Activated naive CD4-positive, alpha-beta T cell treated with anti-CD3 and anti-CD28 coated beads, Interleukin-2, amount 50 U/mL, for 16 hours (primary cell): Measurements from ENCODE around the gene B4GALT1.
"Not testable (repeated sequence)": the region's sequence is repeated elsewhere in the genome, so short reads cannot be mapped to it uniquely, and the experiment has no call there.

Experiments used
- DNase-seq: peaks from one replicate; pipeline ENCODE4 v3.0.0-alpha.2; 2020

B4GALT1 gene

GRCh38 chr9:33101104-33101951, 65.8 kb downstream of the B4GALT1 start:
- no peak for DNase-seq

- DNase-seq: no peak
These were observed 67.4 kb downstream of the B4GALT1 start for GRCh38 chr9:33099754-33100153.

- no peak for DNase-seq
These were observed 69.9 kb downstream of the B4GALT1 start for GRCh38 chr9:33097192-33097591.

- DNase-seq: no peak
These were observed 74.5 kb downstream of the B4GALT1 start for GRCh38 chr9:33092634-33093033.

GRCh38 chr9:33085672-33086071, 81.5 kb downstream of the B4GALT1 start:
- not testable (repeated sequence) for DNase-seq

DNA sequence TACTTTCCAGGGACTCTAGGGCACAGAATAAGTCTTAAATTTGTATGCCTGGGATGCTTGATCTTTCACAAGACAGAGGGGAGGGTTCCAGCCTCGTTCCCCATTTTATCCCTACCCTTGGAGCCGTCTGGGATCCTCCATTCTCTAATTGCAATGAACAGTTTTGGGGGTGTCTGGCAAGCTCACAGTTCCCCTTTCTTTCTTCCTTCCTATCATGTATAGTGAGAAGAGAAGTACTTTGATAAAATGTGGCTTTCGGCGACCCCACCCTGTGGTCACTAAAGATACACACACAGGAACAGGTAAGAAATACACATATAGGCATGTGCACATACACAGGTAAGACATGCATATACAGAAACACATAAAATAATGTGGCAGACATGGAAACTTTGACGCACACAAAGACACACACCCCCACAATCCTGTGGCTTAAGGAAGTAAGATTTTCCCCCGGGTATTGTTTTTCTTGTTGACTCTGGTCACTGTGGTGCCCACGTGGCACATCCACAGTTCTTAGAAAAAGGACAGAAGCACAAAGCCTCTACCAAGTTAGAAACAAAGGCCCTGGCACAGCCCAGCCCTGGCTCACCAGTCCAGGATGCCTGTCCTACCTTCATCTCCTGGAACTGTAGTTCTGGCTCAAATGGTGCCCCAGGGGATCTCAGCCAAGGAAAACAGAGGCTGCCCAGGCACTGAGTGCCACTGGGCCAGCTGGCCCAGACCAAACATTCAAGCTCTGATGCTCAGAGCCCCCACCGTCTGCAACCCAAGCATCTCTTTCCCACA, 84.4 kb downstream of the B4GALT1 start:
- DNase-seq: no peak

GRCh38 chr9:33082128-33082527, 85.0 kb downstream of the B4GALT1 start:
- DNase-seq: no peak

DNA sequence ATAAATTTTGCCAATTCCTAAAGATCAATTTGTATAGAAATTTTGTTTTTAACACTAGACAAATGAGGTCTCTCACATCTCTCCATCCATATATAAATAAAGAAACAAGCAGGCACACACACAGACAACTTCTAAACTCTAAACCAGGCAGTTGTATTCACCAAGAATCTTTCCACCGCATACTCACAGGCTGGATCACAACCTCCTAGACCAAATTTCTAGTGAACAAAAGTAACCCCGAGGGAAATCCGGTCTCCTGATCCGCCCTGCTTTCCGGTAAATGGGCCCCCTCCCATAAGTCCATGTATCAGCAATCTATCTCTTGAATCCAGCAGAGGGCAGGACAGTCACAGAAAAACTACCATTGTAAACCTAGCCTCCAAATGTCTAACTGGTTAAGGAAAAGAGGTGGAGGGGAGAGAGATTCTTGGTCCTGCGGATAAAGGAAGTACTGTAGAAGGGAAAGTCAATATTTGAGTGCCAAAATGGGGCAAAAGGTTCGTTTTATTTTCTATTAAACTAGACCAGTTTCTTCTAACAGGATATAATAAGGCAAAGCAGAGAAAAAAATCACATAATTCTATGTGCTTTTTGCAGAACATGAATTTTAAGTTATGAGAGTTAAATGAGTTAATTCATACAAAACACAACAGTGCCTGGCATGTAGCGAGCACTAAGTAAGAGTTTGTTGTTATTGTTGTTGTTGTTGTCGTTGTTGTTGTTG, 85.8 kb downstream of the B4GALT1 start:
- DNase-seq: peak; percentile 54

DNA sequence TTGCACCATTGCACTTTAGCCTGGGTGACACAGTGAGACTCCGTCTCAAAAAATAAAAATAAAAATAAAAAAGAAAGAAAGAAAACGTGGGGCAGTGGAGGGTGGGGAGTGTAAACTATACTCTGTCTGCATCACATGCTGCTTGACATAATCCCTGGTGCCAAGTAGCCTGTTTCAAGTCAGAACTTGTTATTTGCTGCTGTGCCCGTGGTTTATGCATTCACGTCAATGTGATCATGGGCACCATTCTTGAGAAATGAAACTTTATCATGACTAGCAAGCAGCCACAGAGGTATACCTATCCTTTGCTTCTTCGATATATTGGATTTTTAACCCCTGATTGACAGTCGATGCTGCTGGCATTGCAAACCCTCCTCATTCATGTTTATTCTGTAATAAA, 86.6 kb downstream of the B4GALT1 start:
- DNase-seq: no peak

- DNase-seq: peak; percentile 95
These were observed 90.8 kb downstream of the B4GALT1 start, which contains the start of gene SMU1 for GRCh38 chr9:33076046-33077004. SMU1 (minus strand) TSS chr9:33076674; CDS start chr9:33076608, 66 bp downstream.

- no peak for DNase-seq
These were observed 98.1 kb downstream of the B4GALT1 start for GRCh38 chr9:33068991-33069390.

DNA sequence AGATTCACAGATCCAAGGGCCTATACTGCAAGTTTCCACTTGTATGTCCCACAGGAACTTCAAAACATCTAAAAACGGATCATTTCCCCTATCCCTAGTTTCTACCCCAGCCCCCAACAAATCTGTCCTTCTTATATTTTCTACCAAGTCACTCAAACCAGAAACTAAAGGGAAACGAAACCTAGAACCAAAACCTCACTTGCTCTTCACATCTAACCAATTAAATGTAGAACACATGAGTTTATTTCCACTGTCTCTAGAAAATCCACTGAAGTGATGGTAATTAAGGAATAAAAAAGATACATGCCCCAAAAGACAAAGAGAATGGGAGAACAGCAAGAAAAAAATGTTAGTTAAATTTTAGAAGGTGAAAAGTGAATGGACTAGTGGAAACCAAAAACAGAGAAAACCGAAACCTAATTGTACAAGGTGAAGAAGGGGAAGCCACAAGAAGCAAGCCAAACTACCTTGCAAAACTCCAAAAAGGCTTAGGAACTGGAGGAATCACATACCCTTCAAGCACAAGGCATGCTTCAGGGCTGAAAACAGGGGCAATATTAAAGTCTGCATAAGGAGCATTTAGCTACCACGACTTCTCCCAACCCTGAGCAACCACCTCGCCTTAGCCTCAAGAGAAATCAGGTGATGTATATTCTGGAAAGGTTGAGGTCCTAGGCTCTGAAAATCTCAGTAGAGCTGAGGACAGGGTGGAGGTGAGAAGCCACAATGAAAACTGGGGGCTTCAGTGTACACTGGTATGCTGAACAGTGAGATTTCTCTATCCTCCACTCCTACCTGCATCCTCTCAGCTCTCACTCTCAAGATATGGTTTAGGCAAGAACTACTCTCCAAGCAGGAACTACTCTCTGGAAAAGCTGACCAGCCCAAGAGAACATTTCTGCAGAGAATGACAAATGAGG, 101.7 kb downstream of the B4GALT1 start:
- no peak for DNase-seq
